Spinal cord (tissue), 10 donors: ENCODE data around the gene PGK1. TPM values are rescaled to one million over a fixed set of nuclear protein-coding genes. Genes with fewer than 3 reads are reported as not detected.
"Not testable (repeated sequence)": the region's sequence is repeated elsewhere in the genome, so short reads cannot be mapped to it uniquely, and the experiment has no call there.

Source experiments
- DNase-seq, 6 donors: peaks; one replicate each; pipeline versions ENCODE4 v3.0.0 to v3.0.0-alpha.2; 2013 to 2015; ENCODE audit warnings: low spot score in 6 of 6, low read depth in 4 of 6
- H3K27ac ChIP-seq: one replicate; pipeline ENCODE4 v1.5.1; 2013; ENCODE audit warnings: low read depth, low read length, control low read depth
- H3K27me3 ChIP-seq: one replicate; pipeline ENCODE4 v1.6.1; 2013; ENCODE audit warnings: low read length; ENCODE audit not compliant: control insufficient read depth, insufficient read depth
- H3K36me3 ChIP-seq: one replicate; pipeline ENCODE4 v1.6.1; 2013; ENCODE audit warnings: low read length; ENCODE audit not compliant: control insufficient read depth, insufficient read depth
- H3K4me1 ChIP-seq: one replicate; pipeline ENCODE4 v1.6.1; 2013; ENCODE audit warnings: low read length; ENCODE audit not compliant: control insufficient read depth, insufficient read depth
- H3K4me3 ChIP-seq: one replicate; pipeline ENCODE4 v1.5.1; 2013; ENCODE audit warnings: low read depth, low read length, control low read depth
- H3K9me3 ChIP-seq: one replicate; pipeline ENCODE4 v1.6.1; 2013; ENCODE audit warnings: low read length; ENCODE audit not compliant: control insufficient read depth, insufficient read depth
- whole genome bisulfite sequencing: methylation state at CpG from one replicate; pipeline ENCODE4 v1.1.5; 2013; ENCODE audit warnings: missing lambda C conversion rate; ENCODE audit not compliant: insufficient coverage; 5-methylcytosine and 5-hydroxymethylcytosine counted together
- polyA plus RNA-seq, 2 donors: library from polyadenylated mRNA; unstranded; fragments of 120-200 nt; gene quantifications; one replicate each; pipeline ENCODE4 v1.2.1, GENCODE V29; 2013; ENCODE audit not compliant: insufficient read length in 2 of 2
- total RNA-seq, 2 donors: library from RNA; depleted of rRNA in 1 of 2; stranded (reverse); fragments of 120-200 nt in 1 of 2; fragments of >200 nt in 1 of 2; gene quantifications; one replicate each; pipeline versions ENCODE4 v1.2.3 to v1.2.4, GENCODE V29; 2013 to 2014
- donor health status: healthy.

PGK1 gene
- total and polyA plus RNA-seq, 4 donors = 147 to 397 (median 314) TPM

GRCh38 chrX:78129714-78130113 is 25.7 kb downstream of the PGK1 start:
- Histone ChIP-seq H3K4me1 (no peaks in the 10 kb centered on the region), H3K36me3 (peaks cover 3% of the 10 kb centered on the region)

GRCh38 chrX:78130396-78130795 is 26.3 kb downstream of the PGK1 start:
- Histone ChIP-seq H3K27me3 (no peaks in the 10 kb centered on the region), H3K36me3 (peaks cover 3% of the 10 kb centered on the region), H3K4me1 (no peaks in the 10 kb centered on the region), H3K27ac (no peak overlapping the region), H3K4me3 (no peak overlapping the region), H3K9me3 (no peaks in the 10 kb centered on the region)
- no CpG with 5 or more reads among the region's 1 CpG for WGBS
- DNase-seq = no peak

More at GRCh38 chrX:78129714-78130113, 25.7 kb downstream of the PGK1 start:
- no peak overlapping the region for H3K4me3 ChIP-seq
- no peaks in the 10 kb centered on the region for H3K27me3 ChIP-seq
- no peak for DNase-seq
- no peak overlapping the region for H3K27ac ChIP-seq
- H3K9me3 ChIP-seq = no peaks in the 10 kb centered on the region

GRCh38 chrX:78131117-78131516 is 27.1 kb downstream of the PGK1 start:
- no CpG with 5 or more reads among the region's 1 CpG for WGBS
- DNase-seq = no peak
- Histone ChIP-seq H3K9me3 (no peaks in the 10 kb centered on the region), H3K4me3 (no peak overlapping the region), H3K4me1 (no peaks in the 10 kb centered on the region), H3K27me3 (no peaks in the 10 kb centered on the region), H3K27ac (no peak overlapping the region), H3K36me3 (peaks cover 3% of the 10 kb centered on the region)

- DNase-seq = no peak
- no peak overlapping the region for H3K27ac ChIP-seq
- no peaks in the 10 kb centered on the region for H3K9me3 ChIP-seq
- no peaks in the 10 kb centered on the region for H3K27me3 ChIP-seq
- H3K36me3 ChIP-seq = peaks cover 3% of the 10 kb centered on the region
- WGBS = 40% methylated on average over 1 of the region's 4 CpGs
- no peak overlapping the region for H3K4me3 ChIP-seq
- H3K4me1 ChIP-seq = peaks cover 4% of the 10 kb centered on the region
Measured at GRCh38 chrX:78133238-78133960, 29.4 kb downstream of the PGK1 start.

- WGBS = 30% methylated on average over 56 of the region's 59 CpGs
- no peaks in the 10 kb centered on the region for H3K36me3 ChIP-seq
- peak within 1 kb of the TSS; percentile 76 for H3K4me3 ChIP-seq
- H3K4me1 ChIP-seq = peaks cover 5% of the 10 kb centered on the region
- H3K27me3 ChIP-seq = no peaks in the 10 kb centered on the region
- peak within 1 kb of the TSS; percentile 54 for H3K27ac ChIP-seq
- no peaks in the 10 kb centered on the region for H3K9me3 ChIP-seq
- peak; percentile 41 to 95 (median 70) for DNase-seq
Measured at GRCh38 chrX:78139160-78140123, 35.4 kb downstream of the PGK1 start, which contains the start of gene TAF9B. Gene TAF9B, minus strand, starts transcription at chrX:78139650. Its CDS starts 39 bp downstream, at chrX:78139611.

GRCh38 chrX:78140206-78140605 is 36.2 kb downstream of the PGK1 start:
- H3K9me3 ChIP-seq = no peaks in the 10 kb centered on the region
- peaks cover 5% of the 10 kb centered on the region for H3K4me1 ChIP-seq
- H3K4me3 ChIP-seq = no peak overlapping the region
- H3K36me3 ChIP-seq = no peaks in the 10 kb centered on the region
- WGBS = 83% methylated on average over 9 of the region's 9 CpGs
- no peaks in the 10 kb centered on the region for H3K27me3 ChIP-seq
- no peak overlapping the region for H3K27ac ChIP-seq
- no peak for DNase-seq

GRCh38 chrX:78147002-78147540 is 43.0 kb downstream of the PGK1 start:
- not testable (repeated sequence) for H3K27me3 ChIP-seq, H3K9me3 ChIP-seq, DNase-seq, H3K4me3 ChIP-seq, H3K4me1 ChIP-seq, H3K27ac ChIP-seq, H3K36me3 ChIP-seq
- WGBS = 69% methylated on average over 2 of the region's 5 CpGs

GRCh38 chrX:78157373-78157772 is 53.3 kb downstream of the PGK1 start:
- not testable (repeated sequence) for H3K27ac ChIP-seq, H3K4me1 ChIP-seq, H3K4me3 ChIP-seq, H3K9me3 ChIP-seq, H3K36me3 ChIP-seq, H3K27me3 ChIP-seq, DNase-seq
- 81% methylated on average over 2 of the region's 2 CpGs for WGBS

- not testable (repeated sequence) for DNase-seq, H3K4me3 ChIP-seq, H3K4me1 ChIP-seq, H3K27ac ChIP-seq, H3K36me3 ChIP-seq, H3K27me3 ChIP-seq, H3K9me3 ChIP-seq
- WGBS = 71% methylated on average over 1 of the region's 10 CpGs
Measured at GRCh38 chrX:78157846-78158245, 53.8 kb downstream of the PGK1 start.
